CD4-positive, alpha-beta T cell treated with Interleukin-2 at 100 ng/mL for 4 hours (primary cell): ENCODE results near the gene DUOXA2.

ENCODE experiments used
- DNase-seq: peaks from one replicate; pipeline ENCODE4 v3.0.0-alpha.2; 2020; ENCODE audit warnings: low spot score

DUOXA2 gene

DNA sequence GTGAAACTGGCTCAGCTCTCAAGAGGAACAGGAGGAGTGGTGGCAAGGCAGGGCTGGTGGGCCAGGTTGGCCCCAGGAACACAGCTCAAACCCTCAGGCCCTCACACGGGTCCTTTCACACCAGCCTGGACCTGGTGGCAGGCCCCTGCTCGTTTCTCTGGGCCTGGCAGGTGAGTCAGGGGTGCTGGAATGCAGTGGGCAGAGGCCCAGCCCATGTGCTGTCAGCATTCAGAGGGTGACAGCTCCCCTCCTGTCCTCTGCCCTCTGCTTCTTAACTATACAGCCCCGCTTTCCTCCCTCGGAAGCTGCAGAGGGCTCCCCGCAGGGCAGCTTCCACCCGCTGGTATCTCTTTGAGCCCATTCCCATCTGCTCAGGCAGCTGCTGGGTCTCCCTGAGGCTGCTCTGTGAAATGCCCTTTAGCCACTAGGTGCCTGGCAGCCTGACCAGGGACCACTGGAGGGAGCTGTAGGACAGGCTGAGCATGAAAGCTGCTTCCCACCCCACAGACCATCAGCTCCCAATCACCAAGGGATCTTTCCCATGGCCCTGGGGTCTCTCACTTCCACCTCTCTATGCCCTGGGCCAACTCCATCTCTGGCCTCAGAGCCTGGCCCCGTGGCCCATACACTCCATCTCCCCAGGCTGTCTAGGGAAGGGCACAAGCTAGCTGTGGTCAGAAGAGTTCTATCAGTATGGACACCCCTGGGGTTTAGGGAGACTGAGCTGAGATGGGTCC lies 48.8 kb downstream of the DUOXA2 start:
- peak; percentile 65 for DNase-seq

DNA sequence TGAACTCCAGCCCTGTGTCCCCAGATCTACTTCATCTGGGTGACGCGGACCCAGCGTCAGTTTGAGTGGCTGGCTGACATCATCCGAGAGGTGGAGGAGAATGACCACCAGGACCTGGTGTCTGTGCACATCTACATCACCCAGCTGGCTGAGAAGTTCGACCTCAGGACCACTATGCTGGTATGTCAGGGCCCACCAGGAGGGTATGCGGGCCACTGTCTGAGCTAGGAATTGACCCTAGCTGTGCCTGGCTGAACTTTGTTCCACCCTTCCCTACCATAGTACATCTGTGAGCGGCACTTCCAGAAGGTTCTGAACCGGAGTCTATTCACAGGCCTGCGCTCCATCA lies 49.4 kb downstream of the DUOXA2 start:
- DNase-seq, result no peak

DNA sequence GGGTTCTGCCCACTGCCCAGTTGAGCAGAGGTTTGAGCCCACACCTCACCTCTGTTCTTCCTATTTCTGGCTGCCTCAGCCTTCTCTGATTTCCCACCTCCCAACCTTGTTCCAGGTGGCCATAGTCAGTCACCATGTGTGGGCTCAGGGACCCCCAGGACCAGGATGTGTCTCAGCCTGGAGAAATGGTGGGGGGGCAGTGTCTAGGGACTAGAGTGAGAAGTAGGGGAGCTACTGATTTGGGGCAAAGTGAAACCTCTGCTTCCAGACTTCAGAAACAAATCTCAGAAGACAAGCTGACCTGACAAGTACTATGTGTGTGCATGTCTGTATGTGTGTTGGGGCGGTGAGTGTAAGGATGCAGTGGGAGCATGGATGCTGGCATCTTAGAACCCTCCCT lies 50.8 kb downstream of the DUOXA2 start:
- DNase-seq, result no peak

DNA sequence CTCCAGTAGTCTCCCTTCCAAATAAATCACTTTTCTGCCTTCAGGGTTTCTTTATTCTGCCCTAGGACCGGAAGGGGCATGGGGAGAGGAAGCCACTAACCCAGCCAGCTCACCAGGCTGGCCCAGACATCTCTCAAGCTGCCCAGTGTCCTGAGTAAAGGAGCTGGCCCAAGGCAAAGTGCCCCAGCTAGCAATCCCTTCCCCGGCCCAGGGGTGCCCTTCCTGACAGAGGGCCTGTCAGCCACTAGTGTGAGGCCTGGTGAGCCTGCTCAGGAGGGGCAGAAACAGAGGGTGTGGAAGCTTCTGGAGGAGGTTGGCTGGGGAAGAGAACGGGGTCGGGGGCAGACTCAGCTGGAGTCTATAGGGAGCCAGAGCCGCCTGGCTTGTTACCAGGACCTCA lies 51.4 kb downstream of the DUOXA2 start:
- DNase-seq, result no peak

DNA sequence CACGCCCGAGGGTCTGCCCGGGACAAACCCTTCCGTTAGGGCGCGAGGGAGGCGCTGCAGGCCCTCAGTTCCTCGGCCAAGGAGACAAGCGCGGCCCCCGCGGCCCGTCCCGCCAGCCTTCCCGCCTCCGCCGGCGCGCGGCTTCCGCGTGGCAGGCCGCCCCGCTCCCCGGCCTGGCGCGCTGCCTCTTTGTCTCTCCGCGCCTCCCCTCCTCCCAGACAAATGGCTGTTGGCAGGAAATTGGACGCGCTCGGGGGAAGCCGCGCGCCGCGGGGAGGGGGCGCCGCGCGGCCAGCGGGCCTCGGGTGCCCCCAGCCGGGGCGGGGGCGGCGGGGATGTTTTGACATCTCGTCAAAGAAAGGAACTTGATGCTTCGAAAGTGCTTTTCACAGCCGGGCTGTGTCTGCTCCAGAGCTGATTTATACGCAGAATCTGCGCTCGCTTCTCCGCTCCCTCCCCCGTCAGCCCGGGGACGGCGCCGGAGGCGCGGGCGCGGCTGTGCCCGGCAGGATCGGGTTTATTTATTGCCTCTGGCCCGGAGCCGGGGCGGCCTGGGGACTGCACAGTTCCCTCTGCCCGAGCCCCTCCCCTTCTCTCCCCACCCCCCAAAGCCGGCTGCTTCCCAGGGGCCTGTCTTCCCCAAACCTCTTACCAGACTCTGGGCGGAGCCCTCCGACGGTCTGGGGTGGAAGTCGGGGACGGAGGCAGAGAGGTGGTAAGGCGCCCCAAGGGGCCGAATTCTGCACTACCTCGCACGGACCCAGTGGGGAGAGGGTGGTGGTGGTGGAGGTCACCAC lies 52.9 kb downstream of the DUOXA2 start:
- DNase-seq, result peak; percentile 86

DNA sequence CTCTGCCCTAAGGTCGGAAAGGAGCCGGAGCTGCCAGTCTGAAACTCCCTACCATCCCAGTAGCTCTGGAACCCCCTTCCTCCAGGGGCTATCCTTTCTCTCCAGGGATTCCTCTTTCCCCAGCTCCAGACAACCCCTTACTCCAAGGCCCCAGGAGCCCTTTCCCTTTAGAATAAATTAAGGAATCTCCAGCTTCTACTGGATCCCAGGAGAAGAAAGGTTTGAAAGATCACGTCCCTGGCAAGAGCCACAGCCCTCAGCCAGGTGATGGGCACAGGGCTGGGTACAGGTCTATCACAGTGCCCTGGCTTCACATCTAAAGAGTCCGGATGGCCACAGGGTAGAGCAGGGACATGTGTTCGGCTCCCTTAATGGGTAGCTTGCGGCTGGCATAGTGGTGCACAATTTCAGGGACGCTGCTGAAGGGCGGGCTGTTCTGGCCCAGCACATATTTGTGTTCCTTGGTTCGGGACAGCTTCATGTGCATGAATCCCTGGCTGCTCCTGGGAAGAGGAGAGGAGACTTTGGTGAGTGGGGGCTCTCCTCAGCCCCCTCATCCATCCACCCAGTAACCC lies 53.6 kb downstream of the DUOXA2 start:
- no peak for DNase-seq
